HG02763 (cell line): Measurements from ENCODE around the gene ZNF524.

Experiments used
- ATAC-seq: cut with Tn5 transposase; IDR thresholded peaks from one replicate; pipeline ENCODE4 v1.9.1; 2021; ENCODE audit warnings: mild to moderate bottlenecking, moderate library complexity; ENCODE audit not compliant: unreplicated experiment

The ZNF524 gene

DNA sequence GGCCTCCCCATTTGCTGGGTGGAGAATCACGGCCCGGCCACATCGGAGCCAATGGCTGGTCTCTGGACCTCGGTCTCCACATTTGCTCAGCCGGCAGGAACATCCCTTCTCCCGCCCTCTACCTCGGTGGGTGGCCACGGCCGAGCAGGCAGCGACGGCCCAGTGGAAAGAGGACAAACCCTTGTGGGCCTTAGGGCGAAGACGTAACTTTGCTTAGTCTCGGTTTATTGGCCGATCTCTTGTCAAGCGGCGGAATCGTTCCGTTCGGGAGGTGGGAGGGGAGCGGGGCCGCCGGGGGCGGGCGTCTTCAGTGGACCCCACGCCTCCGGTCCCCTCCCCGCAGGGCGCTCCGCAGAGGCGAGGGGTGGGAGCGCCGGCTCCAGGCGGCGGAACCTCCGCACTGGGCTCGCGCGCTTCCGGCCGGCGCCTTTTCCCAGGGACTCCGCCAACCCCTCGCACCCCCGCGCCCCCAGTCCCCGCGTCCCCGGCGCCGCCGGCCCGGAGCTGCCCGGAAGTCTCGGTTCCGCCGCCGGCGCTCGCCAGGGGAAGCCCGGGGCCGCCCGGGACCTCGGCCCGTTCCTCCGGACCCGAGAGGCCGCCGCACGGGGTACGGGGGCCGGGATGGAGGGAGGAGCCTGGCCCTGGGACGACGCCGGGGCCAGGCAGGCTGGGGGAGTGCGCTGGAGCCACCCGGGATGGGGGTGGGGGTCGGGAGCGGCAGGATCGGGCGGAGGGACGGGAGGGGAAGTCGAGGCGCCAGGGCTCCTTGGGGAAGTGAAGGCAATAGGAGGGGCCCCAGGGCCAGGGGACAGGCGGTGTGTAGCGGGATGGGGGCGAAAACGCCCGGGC lies 40.7 kb downstream of the ZNF524 start, which contains the start of gene ZNF580:
Gene ZNF580, plus strand, starts transcription at position 426 of the 849 bp plus-strand sequence. CDS start 1,507 bp downstream, outside the sequence.
- ATAC-seq: no peak

DNA sequence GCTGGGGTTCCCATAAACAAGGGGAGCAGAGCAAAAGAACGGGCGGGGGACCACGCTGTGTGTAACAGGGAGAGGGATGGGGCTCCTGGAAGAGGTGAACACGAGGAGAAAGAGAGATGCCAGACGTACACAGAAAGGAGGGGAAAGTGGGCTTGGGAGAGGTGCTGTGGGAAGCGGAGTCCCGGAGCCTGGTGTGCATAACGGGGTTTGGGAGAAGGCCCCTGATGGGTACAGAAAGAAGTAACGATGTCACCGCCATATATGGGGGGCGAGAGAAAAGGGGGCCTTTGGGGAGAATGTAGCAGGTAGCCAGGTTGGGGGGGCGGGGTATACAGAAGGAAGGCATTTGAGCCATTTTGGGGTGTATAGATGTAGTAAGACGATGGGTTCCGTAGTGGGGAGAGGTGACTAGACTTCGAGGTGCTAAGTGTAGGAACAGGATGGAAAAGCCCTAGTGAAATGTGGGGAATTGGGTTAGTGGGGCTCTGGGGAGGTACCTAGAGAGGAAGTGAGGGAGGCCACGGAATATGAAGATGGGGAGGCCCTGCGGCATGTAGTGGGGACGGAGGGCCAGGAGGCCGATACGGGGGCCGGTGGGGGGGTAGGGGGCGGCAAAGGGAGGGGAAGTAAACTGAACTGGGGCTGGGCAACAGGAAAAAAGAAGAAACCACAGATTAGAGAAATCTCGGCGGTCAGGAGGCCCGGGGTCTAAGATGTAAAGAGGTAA lies 41.5 kb downstream of the ZNF524 start:
- no peak for ATAC-seq

- no peak for ATAC-seq
Measured at GRCh38 chr19:55642153-55643002, 42.3 kb downstream of the ZNF524 start.

DNA sequence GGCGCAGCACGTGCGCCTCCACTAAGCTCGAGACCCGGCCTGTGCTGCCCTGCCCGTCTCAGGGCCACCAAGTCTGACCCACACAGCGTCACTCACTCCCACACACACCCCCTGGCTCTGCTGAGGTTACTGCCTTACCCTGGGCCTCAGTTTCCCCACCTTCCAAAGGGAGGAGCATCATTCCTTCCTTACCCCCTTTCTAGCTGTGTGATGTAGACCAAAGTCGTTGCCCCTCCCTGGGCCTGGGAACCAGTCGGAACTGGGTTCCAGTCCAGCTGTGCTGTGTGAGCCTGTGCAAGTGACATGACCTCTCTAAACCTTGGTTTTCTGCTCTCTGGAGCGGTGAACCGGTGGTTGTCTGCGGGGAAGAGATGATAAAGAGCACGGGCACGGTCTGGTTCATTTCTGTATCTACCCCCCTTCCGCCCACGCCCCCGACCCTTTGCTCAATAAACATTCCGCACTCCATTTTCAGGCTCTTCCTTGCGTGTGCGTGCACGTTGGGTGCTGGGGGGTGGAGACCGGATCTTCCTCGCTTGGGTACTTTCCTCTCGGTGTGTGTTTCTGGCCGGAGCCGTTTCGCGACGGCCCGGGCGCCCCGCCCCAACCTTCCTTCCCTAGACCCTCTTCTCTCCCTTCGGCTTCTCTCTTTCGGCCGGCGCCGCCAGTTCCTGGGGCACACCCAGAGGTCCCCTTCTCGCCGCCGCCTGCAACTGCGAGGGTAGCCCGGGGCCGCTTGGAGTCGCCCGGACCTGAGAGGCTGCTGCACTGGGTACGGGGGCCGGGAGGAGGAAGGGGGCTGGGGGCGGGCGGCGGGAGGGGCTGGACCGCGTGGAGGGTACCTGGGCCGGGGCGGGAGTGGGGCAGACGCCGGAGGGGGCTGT lies 43.2 kb downstream of the ZNF524 start, which contains the start of gene ZNF581:
Gene ZNF581, plus strand, starts transcription at position 647 of the 884 bp plus-strand sequence. CDS start 923 bp downstream, outside the sequence.
- ATAC-seq: no peak

DNA sequence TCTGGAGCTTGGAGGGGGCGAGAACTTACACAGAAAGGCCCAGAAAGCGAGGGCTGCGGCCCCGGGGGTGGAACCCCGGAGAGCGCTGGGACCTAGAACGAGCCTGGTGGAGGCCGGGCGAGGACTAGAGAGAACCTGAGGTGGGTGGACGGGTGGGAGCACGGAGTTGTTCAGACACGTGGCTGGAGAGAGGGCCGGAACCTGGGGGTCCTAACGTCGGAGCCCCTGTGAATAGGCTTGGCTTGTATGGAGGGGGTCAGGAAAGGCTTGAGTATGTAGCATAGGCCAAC lies 43.7 kb downstream of the ZNF524 start:
- ATAC-seq: no peak

GRCh38 chr19:55644191-55644833 lies 44.2 kb downstream of the ZNF524 start:
- ATAC-seq: no peak

- ATAC-seq: no peak
Measured at GRCh38 chr19:55644842-55645511, 44.9 kb downstream of the ZNF524 start.

DNA sequence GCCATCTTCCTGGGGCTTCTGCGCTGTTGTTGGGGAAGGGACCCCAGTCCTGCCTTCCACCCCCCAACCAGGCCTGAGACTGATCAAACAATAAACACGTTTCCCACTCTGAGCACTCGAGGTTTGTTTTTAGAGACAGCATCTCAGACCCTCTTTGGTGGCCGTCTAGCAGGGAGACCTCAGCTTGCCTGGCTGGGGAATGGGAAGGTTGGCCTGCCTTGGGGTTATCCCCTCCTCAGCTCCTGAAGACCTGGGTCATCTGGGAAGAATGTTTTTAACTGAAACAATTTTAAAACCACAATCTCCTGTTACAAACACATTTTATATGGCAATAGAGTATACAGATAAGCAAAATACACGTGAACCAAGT lies 45.4 kb downstream of the ZNF524 start:
- ATAC-seq: no peak

DNA sequence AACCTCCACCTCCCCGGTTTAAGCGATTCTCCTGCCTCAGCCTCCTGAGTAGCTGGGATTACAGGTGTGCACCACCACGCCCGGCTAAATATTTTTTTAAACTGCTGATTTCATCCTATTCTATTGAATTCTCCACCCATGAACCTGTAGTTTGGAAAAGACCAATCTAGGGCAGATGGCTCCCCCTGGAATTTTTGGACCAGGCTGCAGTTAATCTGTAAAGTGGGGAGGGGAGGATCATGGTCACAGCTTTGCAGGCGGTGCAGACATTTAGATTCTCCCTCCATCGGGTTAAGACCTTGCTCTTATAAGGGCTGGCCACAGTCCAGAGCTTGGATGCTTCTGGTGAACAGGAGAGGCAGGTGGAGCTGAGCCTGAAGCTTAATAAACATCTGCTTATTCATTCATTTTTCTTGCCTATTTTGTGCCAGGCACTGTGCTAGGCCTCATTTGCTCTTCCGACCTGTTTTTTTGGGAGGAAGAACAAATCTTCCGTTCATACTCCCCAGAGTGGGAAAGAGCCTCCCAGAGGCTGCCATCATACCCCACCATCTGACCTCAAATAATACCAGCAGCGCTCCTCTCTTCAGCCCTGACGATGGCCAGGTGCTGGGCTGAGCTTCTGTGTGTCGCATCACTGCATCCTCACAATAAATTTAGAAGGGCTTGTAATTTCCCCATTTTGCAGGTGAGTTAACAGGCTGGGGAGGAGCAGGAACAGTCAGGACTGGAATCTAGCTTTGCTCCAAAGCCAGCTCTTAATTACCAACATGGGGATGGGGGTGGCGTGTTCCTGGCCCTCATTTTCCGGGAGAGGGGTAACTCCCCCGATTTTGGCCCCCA lies 47.0 kb downstream of the ZNF524 start:
- ATAC-seq: no peak

- peak; percentile 32 for ATAC-seq
Measured at GRCh38 chr19:55647732-55648584, 47.9 kb downstream of the ZNF524 start, which contains the start of gene CCDC106. CCDC106 (plus strand) TSS chr19:55648212; CDS start chr19:55649047, 835 bp downstream.

DNA sequence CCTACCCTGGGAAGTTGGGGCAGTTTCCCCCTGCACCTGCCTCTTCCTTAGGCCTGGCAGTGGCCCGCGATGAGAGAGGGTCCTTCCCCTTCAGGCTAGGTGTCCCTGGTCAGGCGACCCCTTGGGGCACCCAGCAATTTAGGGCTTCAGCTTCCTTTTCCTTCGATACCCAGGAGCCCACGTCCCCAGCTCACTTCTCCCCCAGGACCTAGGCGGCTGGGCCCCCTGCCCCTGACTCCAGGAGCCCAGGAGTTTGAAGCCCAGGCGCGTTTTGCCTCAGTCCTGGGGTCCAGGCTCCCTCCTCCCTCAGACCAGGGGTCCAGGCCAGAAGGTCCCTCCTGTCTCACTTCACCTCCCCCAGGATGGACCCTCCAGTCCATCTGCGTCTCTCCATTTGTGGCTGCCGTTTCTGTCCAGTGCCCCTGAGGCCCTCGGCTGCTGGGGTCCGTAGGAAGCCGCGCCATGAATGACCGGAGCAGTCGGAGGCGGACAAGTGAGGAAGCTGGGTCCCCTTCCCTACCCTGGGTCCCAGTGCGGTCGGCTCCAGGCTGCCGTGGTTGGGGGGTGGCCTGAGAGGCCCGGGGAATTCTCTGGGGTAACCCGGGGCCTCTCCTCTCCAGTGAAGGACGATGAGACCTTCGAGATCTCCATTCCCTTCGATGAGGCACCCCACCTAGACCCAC lies 48.6 kb downstream of the ZNF524 start:
- no peak for ATAC-seq

DNA sequence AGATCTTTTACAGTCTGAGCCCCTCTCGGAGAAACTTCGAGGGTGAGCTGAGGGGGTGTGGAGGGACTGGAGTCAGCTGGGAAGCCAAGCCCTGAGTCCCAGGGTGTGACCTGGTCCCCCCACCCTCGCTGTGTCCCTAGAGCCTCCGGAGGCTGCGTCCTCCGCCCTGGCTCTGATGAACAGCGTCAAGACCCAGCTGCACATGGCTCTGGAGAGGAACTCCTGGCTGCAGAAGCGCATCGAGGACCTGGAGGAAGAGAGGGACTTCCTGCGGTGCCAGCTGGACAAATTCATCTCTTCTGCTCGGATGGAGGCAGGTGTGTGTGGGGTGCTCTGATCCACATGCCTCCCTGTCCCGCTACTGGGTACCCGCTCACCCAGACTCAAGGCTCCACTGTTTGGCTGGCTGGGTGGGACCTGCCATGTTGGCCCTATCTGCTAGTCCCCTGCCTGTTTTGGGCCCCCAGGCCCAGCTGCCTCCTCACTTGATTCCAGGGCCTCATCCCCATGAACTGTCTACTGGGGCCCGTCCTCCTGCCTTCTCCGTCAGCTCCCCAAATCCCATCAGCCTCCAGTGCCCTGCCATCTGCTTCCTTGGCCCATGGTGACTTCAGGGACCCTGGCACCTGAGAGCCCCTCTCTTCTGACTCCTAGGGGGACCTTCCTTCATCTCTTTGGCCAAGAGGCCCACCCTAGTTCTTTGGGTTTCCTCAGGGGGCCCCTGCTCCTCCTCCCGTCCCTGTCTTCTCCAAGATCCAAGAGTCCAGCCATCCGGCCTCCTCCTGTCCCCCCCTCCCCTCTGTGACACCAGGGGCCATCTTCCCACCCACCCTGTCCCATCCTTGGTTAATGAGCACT lies 49.4 kb downstream of the ZNF524 start:
- no peak for ATAC-seq

DNA sequence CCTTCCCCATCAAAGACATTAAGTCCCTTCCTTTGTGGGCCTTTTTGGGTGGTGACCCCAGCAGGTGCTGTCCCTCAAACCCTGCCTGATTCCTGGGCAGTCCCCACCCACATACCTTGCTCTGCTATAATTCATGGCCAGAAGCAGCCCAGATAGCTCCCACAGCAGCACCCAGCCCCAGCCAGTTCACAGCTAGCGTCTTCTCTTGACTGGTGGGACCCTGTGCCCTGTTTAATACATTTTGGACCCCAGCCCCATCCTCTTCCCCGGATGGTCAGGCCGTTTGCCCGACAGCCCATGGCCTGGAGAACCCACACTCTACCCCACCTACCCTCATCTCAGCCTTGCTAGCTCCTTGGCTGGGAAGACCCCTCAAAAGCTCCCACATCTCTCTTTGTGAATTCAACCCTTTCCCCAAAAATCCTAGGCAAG lies 50.1 kb downstream of the ZNF524 start:
- no peak for ATAC-seq

- no peak for ATAC-seq
Measured at GRCh38 chr19:55650602-55651230, 50.6 kb downstream of the ZNF524 start.

DNA sequence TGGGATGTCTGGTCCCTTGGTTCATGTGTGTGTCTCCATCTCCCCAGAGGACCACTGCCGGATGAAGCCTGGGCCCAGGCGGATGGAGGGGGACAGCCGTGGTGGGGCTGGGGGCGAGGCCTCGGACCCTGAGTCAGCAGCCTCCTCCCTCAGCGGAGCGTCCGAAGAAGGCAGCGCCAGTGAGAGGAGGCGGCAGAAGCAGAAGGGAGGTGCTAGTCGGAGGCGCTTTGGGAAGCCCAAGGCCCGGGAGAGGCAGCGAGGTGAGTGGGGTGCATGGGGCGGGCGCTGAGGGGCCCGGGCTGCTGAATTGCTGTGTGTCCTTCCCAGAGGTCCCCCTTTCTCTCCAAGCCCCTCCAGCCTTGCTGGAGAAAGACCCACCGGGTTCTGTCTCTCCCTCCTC lies 51.1 kb downstream of the ZNF524 start:
- ATAC-seq: no peak
